ENCODE measurements around the gene C1orf21.

Gene C1orf21

DNA sequence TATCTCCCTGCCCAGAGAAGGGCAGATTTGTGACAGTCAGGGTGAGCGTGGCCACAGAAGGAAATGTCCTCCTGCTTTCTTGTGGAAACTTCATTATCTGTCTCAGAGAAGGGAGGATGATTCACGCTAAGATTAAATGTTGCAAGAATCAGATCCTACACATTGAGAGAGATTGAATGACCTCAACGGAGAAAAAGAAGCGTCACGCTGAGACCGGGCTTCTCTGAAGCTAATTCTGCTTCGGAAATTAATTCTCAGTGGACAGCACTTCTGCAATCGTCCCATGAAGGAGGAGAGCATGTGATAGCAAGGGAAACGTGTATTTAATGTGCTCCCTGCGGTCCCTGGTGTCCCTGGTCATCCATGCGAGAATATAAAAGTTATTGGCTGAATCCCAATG lies 19.8 kb upstream of the C1orf21 start:
- no peak for DNase-seq (ENCODE audit: insufficient read length)
- TF ChIP-seq POLR2A (IDR thresholded peaks at IDR 0.05; ENCODE audit: low read depth, low read length) (no peak), TAF1 (IDR thresholded peaks at IDR 0.05; ENCODE audit: borderline replicate concordance, low read depth, low read length) (no peak), POLR2AphosphoS5 (IDR thresholded peaks at IDR 0.05; ENCODE audit: low read depth, low read length) (no peak)
- FAIRE-seq = no peak

DNA sequence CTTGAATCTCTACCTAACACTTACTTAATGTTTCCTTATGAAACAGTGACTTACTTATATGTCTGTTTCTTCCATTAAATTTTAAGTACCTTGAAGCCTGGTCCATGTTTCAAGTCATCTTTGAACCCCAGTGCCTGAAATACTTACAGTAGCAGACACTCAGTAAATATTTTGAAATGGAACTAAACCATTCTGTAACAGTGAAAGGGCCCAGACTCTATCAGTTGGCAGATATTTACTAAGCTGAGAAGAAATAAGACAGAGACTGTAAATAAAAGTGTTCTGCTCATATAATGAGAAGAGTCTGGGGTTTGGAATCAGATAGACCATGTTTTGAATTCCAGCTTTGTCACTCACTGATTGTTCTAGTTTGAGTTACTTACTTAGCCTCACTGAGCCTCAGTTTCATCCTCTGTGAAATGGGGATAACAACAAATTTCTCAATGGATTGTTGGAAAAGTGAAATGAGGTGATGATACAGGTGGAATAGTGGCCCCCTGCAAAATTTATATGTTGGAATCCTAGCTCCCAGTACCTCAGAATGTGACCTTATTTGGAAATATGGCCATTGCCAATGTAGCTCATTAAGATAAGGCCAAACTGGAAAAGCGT lies 19.3 kb upstream of the C1orf21 start:
- DNase-seq (ENCODE audit: insufficient read length) (no peak), FAIRE-seq (no peak)
- TF ChIP-seq POLR2A (IDR thresholded peaks at IDR 0.05; ENCODE audit: low read depth, low read length) (no peak), POLR2AphosphoS5 (IDR thresholded peaks at IDR 0.05; ENCODE audit: low read depth, low read length) (no peak), TAF1 (IDR thresholded peaks at IDR 0.05; ENCODE audit: borderline replicate concordance, low read depth, low read length) (no peak)

DNA sequence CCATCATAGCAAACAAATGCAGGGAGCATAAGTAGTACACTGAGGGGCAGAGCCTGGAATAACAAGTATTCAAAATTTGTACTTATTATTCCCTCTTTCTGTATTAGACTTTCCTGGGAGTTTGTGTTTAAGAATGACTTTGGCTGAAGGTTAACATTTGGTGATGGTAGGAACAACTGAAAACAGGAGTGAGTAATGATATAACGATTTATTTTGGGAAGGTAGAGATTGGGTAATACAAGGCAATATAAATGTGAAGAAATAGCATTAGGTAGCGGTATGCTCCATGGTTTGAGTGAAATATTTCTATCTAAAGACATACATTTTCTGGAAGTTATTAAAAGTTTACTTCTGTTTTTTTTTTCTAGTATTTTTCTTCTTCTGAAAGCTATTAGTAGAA lies 18.5 kb upstream of the C1orf21 start:
- FAIRE-seq (no peak), DNase-seq (ENCODE audit: insufficient read length) (no peak)
- no peak for TF ChIP-seq TAF1 (IDR thresholded peaks at IDR 0.05; ENCODE audit: borderline replicate concordance, low read depth, low read length)
- TF ChIP-seq POLR2A (IDR thresholded peaks at IDR 0.05; ENCODE audit: low read depth, low read length) = no peak
- TF ChIP-seq POLR2AphosphoS5 (IDR thresholded peaks at IDR 0.05; ENCODE audit: low read depth, low read length) = no peak

DNA sequence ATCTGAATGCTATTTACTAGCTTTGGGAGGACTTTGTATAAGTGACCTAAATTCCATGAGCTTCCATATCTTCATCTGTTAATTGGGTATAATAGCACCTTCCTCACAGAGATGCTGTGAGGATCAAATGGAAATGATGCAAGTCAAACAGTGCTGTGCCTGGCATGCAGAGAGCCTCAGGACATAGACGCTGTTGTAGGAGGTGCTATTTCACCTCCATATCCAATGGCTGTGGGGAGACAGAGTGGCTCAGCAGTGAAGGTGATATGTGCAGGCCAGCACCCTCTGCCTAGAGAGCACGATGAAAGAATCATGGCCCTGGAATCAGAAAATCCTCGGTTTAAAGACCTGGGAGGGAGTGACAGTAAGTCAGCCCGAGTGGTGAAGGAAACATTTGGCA lies 16.0 kb upstream of the C1orf21 start:
- TF ChIP-seq POLR2A (IDR thresholded peaks at IDR 0.05; ENCODE audit: low read depth, low read length) = no peak
- TF ChIP-seq TAF1 (IDR thresholded peaks at IDR 0.05; ENCODE audit: borderline replicate concordance, low read depth, low read length) = no peak
- no peak for TF ChIP-seq POLR2AphosphoS5 (IDR thresholded peaks at IDR 0.05; ENCODE audit: low read depth, low read length)
- peak; percentile 33 for FAIRE-seq
- no peak for DNase-seq (ENCODE audit: insufficient read length)

DNA sequence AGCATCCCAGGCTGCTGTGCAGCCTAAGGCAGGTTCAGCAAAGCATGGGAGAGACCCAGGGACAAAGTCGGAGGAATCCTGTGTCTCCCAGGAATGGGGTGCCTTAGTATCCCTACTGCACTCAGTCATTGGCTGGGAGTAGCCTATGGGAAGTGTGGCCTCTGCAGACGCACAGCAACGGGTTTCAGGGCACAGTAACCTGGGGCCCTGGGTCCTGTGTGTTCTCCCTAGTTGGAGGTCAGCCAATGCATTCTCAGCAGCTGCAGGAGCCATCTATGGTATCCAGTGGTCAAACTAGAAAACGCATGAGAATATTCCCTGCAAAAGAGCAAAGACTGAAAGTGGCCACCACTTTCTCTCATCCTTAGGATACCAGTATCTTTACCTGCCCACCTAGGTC lies 13.7 kb upstream of the C1orf21 start:
- FAIRE-seq (no peak), DNase-seq (ENCODE audit: insufficient read length) (no peak)
- TF ChIP-seq POLR2AphosphoS5 (IDR thresholded peaks at IDR 0.05; ENCODE audit: low read depth, low read length) = no peak
- TF ChIP-seq POLR2A (IDR thresholded peaks at IDR 0.05; ENCODE audit: low read depth, low read length) = no peak
- TF ChIP-seq TAF1 (IDR thresholded peaks at IDR 0.05; ENCODE audit: borderline replicate concordance, low read depth, low read length) = no peak

DNA sequence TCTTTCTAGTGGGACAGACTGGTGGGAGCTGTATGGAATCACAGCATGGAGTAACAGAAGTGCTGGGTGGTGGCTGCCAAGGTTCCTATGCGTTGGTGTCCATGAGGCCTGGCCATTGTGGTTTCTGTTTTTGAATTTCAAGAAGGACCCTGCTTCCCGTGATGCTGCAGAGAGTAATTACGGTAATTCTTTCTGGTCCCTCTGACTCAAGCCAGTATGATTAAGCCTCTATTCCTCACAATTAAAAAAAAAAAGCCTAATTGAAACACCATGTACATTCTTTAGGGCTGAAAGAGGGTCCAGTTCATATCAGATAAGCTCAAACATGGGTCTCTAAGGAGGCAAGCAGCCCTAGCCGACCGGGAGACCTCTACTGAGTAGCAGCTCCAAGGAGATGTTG lies 10.5 kb upstream of the C1orf21 start:
- TF ChIP-seq POLR2A (IDR thresholded peaks at IDR 0.05; ENCODE audit: low read depth, low read length) (no peak), TAF1 (IDR thresholded peaks at IDR 0.05; ENCODE audit: borderline replicate concordance, low read depth, low read length) (no peak), POLR2AphosphoS5 (IDR thresholded peaks at IDR 0.05; ENCODE audit: low read depth, low read length) (no peak)
- DNase-seq (ENCODE audit: insufficient read length) (no peak), FAIRE-seq (no peak)

DNA sequence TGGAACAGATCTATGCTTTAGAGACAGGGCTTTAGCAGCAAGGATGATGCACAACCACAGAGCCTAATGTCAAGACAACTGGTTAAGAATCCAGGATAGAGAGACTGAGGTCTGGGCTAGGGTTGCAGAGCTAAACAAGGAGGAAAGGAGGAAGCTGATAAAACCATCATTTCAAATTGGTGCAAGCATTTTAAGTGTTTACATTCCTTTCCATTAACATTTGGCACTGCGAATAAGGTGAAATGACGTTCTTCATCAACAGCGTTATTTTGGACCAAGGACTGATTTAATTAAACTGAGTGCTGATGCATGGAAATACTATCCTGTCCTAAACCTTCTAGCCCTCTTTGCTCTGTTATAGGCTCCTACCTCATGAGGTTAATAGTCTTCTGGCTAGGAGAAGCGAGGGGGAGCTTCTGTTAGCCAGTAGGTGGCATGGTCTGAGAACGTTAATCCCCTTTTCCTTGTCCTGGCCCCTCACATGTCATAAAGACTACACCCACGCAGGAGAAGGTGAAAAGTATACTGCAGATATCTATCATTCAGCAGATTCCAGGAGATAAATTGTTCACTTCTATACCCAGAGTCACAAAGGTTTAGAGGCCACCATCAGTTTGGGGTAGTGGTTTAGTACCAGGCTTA lies 7.6 kb upstream of the C1orf21 start:
- TF ChIP-seq TAF1 (IDR thresholded peaks at IDR 0.05; ENCODE audit: borderline replicate concordance, low read depth, low read length) (no peak), POLR2A (IDR thresholded peaks at IDR 0.05; ENCODE audit: low read depth, low read length) (no peak), POLR2AphosphoS5 (IDR thresholded peaks at IDR 0.05; ENCODE audit: low read depth, low read length) (no peak)
- DNase-seq (ENCODE audit: insufficient read length) (no peak), FAIRE-seq (no peak)

DNA sequence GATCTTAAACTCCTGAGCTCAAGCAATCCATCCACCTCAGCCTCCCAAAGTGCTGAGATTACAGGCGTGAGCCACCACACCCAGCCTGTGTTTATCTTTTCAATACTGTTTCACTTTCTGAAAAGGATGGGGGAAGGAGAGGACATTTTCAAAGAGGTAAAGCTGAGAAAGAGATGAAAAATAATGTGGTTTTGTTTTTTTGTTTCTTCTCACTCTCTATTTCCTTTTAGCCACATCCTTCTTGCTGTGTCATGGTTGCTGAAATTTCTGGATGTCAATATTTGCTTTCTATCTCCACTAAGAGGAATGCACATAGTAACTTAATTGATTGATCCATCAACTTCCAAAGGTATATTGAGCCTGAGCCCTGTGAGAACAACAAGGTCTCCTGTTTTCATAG lies 6.4 kb upstream of the C1orf21 start:
- no peak for FAIRE-seq
- DNase-seq (ENCODE audit: insufficient read length) = no peak
- no peak for TF ChIP-seq POLR2AphosphoS5 (IDR thresholded peaks at IDR 0.05; ENCODE audit: low read depth, low read length)
- no peak for TF ChIP-seq POLR2A (IDR thresholded peaks at IDR 0.05; ENCODE audit: low read depth, low read length)
- TF ChIP-seq TAF1 (IDR thresholded peaks at IDR 0.05; ENCODE audit: borderline replicate concordance, low read depth, low read length) = no peak

DNA sequence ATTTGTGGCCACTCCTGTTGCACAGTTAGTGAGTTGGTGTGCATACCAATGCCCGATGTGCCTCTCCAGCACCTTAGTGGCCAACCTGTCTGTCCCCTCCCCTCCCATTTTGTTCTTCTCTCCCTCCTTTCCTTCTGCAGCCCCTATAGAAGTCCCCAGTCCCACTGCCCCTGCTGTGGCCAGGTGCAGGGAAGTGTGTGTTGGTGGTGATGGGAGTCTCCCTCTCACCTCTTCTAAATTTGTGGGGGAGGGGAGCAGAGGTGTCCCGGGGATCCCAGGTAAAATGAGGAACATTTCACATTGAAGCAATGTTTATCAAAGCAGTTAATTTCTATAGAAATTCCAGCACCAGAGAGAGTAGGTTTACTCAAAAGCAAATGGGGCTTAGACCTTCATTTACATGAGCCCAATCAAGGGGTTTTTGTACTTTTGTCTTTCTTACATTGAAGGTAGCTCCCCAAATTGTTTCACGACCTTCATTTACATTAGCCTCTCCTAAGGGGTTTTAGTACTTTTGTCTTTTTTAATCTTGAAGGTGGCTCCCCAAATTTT lies 3.0 kb upstream of the C1orf21 start:
- no peak for DNase-seq (ENCODE audit: insufficient read length)
- FAIRE-seq = no peak
- TF ChIP-seq TAF1 (IDR thresholded peaks at IDR 0.05; ENCODE audit: borderline replicate concordance, low read depth, low read length) (no peak), POLR2AphosphoS5 (IDR thresholded peaks at IDR 0.05; ENCODE audit: low read depth, low read length) (no peak), POLR2A (IDR thresholded peaks at IDR 0.05; ENCODE audit: low read depth, low read length) (no peak)

DNA sequence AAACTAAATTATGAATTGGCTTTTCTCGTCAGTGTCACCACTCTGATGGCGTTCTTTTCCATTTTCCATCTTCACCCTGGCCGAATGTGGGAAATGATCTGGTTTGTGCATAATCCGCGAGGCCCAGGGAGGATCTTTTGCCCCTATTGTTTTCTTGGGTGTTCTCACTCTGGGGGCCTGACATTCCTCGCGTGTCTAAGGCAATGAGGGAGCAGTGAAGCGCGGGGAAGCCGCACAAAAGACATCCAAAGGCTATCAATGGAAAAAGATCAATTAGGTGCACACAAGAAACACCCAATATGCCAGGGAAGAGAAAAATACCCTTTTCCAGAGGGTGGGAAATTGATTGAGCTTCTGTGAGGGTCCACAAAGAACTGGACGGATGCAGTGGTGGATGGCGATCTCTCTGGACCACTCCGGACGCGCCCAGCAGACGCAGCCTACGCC lies 941 bp upstream of the C1orf21 start:
- FAIRE-seq = no peak
- TF ChIP-seq POLR2A (IDR thresholded peaks at IDR 0.05; ENCODE audit: low read depth, low read length) (no peak), POLR2AphosphoS5 (IDR thresholded peaks at IDR 0.05; ENCODE audit: low read depth, low read length) (no peak), TAF1 (IDR thresholded peaks at IDR 0.05; ENCODE audit: borderline replicate concordance, low read depth, low read length) (no peak)

DNA sequence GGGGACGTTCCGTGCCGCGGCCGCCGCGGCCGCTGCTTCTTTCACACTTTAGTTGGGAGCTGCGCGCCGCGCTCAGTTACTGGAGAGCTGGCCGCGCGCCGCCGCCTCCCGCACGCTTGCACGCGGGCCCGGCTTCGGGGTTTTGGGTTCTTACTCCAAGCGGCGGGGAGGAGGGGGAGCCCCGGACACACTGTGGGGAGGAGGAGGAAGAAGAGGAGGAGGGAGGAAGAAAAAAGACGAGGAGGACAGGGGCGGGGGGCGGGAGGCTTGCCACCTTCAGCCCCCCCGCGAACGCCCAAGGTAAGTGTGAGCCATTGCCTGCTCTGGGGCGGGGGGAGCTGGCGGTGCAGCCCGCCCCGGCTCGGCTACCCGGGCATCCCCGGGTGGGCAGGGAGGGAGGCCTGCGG lies 243 bp downstream of the C1orf21 start:
- TF ChIP-seq TAF1 (IDR thresholded peaks at IDR 0.05; ENCODE audit: borderline replicate concordance, low read depth, low read length) = no peak
- no peak for TF ChIP-seq POLR2AphosphoS5 (IDR thresholded peaks at IDR 0.05; ENCODE audit: low read depth, low read length)
- TF ChIP-seq POLR2A (IDR thresholded peaks at IDR 0.05; ENCODE audit: low read depth, low read length) = no peak
- DNase-seq (ENCODE audit: insufficient read length) (peak; percentile 13), FAIRE-seq (no peak)

More for the DNA sequence above, 941 bp upstream of the C1orf21 start:
- DNase-seq (ENCODE audit: insufficient read length) = no peak
